Stimulated activated CD8-positive, alpha-beta memory T cell treated with anti-CD3 and anti-CD28 coated beads, Interleukin-12 subunit alpha, Interleukin-12 subunit beta, amount 100 ng/mL, for 1 hour (primary cell): ENCODE results near the gene IL2RA.
"Not testable (repeated sequence)": the region's sequence is repeated elsewhere in the genome, so short reads cannot be mapped to it uniquely, and the experiment has no call there.

ENCODE experiments used
- DNase-seq: peaks from one replicate; pipeline ENCODE4 v3.0.0-alpha.2; 2020; ENCODE audit warnings: low read depth

Gene IL2RA

GRCh38 chr10:6062101-6062771, at the start of gene IL2RA:
TSS of gene IL2RA (minus strand) at chr10:6062367. CDS start at chr10:6062151, 216 bp downstream.
- DNase-seq = no peak

GRCh38 chr10:6110136-6110535, 48.0 kb upstream of the IL2RA start:
- no peak for DNase-seq

- DNase-seq = no peak
Measured at GRCh38 chr10:6109444-6109775, 47.2 kb upstream of the IL2RA start.

GRCh38 chr10:6108631-6109443, 46.7 kb upstream of the IL2RA start:
- DNase-seq = no peak

- no peak for DNase-seq
Measured at GRCh38 chr10:6108072-6108471, 45.9 kb upstream of the IL2RA start.

- not testable (repeated sequence) for DNase-seq
Measured at GRCh38 chr10:6107616-6108015, 45.4 kb upstream of the IL2RA start.

- DNase-seq = no peak
Measured at GRCh38 chr10:6103591-6103990, 41.4 kb upstream of the IL2RA start.

GRCh38 chr10:6102128-6102527, 40.0 kb upstream of the IL2RA start:
- no peak for DNase-seq

GRCh38 chr10:6101181-6101580, 39.0 kb upstream of the IL2RA start:
- DNase-seq = no peak

GRCh38 chr10:6100370-6100769, 38.2 kb upstream of the IL2RA start:
- DNase-seq = no peak

- no peak for DNase-seq
Measured at GRCh38 chr10:6098156-6098555, 36.0 kb upstream of the IL2RA start.

- DNase-seq = no peak
Measured at GRCh38 chr10:6097063-6097462, 34.9 kb upstream of the IL2RA start.

- no peak for DNase-seq
Measured at GRCh38 chr10:6095810-6096570, 33.8 kb upstream of the IL2RA start.

GRCh38 chr10:6092731-6093130, 30.6 kb upstream of the IL2RA start:
- no peak for DNase-seq

GRCh38 chr10:6091630-6092029, 29.5 kb upstream of the IL2RA start:
- DNase-seq = no peak

- no peak for DNase-seq
Measured at GRCh38 chr10:6089334-6090219, 27.4 kb upstream of the IL2RA start.

GRCh38 chr10:6088721-6089333, 26.7 kb upstream of the IL2RA start, which contains the start of gene RBM17:
TSS of gene RBM17 (plus strand) at chr10:6089034. CDS start at chr10:6097066, 8,032 bp downstream.
- DNase-seq = peak; percentile 97

GRCh38 chr10:6086375-6087233, 24.4 kb upstream of the IL2RA start:
- DNase-seq = peak; percentile 79

- DNase-seq = peak; percentile 14
Measured at GRCh38 chr10:6083523-6084475, 21.6 kb upstream of the IL2RA start.
